ENCODE measurements around the gene HARS2.

GRCh38 chr5:140664359-140665119, 26.7 kb upstream of the HARS2 start, which contains the start of gene WDR55:
- TF ChIP-seq CTCF (IDR thresholded peaks at IDR 0.05; ENCODE audit: insufficient read depth, low read length, poor library complexity, severe bottlenecking), result no peak
- no peak for TF ChIP-seq EZH2phosphoT487 (conservative IDR thresholded peaks at IDR 0.05; ENCODE audit: low read length)

All from SU-DHL-6 (cell line).